SH-SY5Y (cell line): Measurements from ENCODE around the gene AKAP5.

Experiments
- GATA2 ChIP-seq: IDR thresholded peaks from 2 replicates; pipeline ENCODE4 v1.6.1; 2011; ENCODE audit warnings: mild to moderate bottlenecking, low read depth, low read length
- GATA3 ChIP-seq: IDR thresholded peaks from 2 replicates; pipeline ENCODE4 v1.6.1; 2011; ENCODE audit warnings: low read depth, mild to moderate bottlenecking, low read length, moderate library complexity

Gene AKAP5, protein sequence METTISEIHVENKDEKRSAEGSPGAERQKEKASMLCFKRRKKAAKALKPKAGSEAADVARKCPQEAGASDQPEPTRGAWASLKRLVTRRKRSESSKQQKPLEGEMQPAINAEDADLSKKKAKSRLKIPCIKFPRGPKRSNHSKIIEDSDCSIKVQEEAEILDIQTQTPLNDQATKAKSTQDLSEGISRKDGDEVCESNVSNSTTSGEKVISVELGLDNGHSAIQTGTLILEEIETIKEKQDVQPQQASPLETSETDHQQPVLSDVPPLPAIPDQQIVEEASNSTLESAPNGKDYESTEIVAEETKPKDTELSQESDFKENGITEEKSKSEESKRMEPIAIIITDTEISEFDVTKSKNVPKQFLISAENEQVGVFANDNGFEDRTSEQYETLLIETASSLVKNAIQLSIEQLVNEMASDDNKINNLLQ

DNA sequence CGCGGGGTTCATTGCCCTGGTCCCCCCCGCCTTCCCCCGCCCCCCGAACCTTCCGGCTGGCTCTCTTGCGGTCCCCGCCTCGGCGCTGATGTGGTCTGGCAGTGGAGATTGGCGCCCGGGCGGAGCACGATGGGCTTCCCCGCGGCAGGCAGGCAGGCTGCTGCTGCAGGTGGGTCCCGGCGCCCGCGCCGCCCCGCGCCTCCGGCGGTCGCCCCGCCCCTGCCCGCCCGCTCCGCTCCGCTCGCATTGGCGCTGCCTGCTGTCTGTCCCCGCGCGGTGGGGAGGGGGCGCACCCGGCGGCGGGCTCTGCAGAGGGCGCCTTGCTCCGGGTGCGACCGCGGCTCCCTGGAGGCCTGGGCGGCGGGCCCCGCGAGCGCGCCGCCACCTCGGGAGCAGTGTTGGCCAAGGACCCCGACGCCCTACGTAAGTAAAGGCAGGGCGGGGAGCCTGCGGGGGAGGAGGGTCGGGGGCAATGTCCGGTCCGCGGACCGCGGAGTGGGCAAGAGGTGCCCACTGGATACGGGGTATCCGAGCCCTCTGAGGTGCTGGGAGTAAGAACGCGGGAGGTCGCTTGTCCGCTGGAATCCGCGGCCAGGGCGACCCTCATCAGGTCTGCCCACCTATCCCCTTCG lies at the start of gene AKAP5:
Gene AKAP5, plus strand, starts transcription at position 309 of the 632 bp plus-strand sequence. CDS start 2,896 bp downstream, outside the sequence.
- TF ChIP-seq GATA3 (no peak), GATA2 (no peak)

DNA sequence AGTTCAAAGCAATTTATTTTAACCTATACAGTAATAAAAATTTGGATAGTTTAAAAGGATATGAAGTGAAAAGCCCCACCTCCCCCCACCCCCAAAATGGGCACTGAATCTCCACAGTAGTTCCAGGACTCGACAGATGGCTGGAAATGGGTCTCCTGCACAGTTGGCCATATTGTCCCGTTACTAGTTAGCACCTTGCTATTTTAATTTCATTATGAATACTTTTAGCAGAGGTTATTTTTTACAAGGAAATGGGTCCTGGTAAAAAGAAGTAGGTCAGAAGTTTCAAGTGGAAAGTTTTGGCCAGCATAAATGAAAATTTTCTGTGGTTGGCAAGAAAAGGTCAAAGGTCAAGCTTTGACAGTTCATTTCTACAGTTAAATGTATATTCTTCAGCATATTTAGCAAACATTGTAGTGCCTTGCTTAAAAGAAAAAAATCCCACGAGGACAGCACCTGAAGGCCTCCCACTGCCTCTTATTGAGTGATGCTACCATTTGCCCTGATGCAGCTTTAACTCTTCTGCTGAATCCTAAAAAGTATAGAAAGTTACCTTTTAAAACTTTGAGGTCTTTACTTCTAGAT lies 48.9 kb upstream of the AKAP5 start:
- TF ChIP-seq GATA2 (no peak), GATA3 (no peak)

DNA sequence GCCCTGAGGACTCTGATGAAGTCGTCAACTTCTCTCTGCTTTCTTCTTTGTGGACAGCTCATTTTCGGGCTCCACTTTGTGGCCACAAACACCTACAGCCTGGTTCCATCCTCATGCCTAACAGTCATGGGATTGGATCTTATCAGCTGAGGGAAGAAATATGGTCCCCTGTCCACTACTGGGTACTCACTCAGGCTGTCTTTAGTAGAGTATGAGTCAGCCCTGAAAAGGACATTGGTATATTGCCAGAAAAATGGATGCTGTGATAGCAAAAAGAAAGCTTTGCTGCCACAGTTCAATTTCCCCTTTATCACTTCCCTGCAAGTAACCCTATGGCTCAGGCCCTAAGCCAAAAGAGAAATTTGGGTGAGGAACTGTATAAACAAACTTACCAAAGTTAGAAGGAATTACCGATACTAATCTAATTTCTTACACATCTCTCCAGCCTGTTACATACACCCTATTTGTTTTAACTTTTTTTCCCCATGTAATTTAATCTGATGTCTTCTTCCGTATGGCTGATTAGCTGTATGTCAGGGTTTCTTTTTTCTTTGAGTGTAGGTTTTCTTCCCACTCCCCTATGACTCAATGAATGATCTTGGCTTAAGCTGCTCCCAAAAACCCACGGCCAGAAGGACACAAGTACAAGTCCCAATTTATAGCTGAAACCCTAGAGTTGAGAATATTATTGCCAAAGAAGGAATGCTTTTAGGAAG lies 48.1 kb upstream of the AKAP5 start:
- no peak for TF ChIP-seq GATA3
- no peak for TF ChIP-seq GATA2

DNA sequence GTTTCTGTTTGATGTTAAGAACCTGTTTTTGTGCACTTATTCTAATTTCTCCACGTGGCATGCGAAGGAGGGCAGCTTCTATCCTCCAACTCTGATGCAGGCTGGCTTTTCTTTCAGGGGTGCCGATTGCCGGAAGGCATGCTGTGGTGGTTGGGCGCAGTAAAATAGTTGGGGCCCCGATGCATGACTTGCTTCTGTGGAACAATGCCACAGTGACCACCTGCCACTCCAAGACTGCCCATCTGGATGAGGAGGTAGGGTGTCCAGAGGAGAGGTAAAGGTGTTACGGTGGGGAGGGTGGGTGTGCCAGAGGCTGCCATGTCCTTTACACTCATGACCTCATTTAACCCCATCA lies 47.6 kb upstream of the AKAP5 start:
- TF ChIP-seq GATA2 = no peak
- no peak for TF ChIP-seq GATA3

DNA sequence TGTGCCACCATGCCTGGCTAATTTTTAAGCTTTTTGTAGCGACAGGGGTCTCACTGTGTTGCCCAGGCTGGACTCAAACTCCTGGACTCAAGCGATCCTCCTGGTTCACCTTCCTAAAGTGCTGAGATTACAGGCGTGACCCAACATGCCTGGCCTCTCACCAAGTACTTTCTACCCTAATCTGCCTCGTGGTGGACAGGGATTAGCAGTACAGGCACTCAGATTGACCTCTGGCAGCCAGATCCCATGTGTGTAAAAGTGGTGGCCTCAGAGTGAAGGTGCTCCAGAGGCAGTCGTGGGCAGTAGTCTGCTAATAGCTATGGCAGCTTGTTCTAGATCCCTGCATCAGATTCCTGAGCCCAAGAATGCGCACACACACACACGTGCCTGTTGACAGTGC lies 46.3 kb upstream of the AKAP5 start:
- TF ChIP-seq GATA2 = no peak
- TF ChIP-seq GATA3 = no peak

DNA sequence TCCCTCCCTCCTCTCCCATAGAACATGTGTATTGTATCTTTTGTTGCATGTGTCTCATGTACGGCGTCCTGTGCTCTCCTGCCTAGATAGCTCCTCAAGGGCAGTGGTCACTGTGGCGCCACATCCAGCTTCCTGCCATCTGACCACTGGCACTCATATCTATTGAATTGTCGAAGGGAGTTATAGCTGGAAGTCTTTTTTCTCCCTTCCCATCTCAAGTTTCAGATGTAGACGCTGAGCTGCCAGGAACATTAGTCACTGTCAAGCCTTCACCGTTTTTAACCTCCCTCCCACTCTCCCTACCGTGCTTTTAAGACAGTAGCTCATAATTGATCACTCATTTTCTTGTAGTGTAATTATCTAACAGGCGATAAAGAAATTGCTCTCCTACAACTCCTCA lies 44.1 kb upstream of the AKAP5 start:
- TF ChIP-seq GATA3 (no peak), GATA2 (no peak)

DNA sequence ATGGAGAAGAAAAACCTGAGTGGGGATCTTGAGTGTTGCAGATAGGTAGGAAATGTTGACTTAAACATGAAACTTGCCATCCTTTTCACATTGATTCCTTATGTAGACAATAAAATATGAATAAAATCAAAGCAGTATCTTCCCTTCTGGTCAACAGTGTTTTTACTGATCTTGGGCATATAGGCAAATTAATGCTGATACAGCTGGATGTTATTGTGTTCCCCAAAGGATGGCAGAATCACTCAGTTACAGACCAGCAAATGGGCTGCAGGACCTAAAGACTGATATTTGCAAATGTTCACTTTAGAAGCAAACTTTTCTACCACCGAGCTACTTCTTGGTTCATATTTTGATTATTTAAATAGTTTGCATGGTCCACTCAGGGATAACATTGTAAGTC lies 43.3 kb upstream of the AKAP5 start:
- TF ChIP-seq GATA3 = no peak
- no peak for TF ChIP-seq GATA2

DNA sequence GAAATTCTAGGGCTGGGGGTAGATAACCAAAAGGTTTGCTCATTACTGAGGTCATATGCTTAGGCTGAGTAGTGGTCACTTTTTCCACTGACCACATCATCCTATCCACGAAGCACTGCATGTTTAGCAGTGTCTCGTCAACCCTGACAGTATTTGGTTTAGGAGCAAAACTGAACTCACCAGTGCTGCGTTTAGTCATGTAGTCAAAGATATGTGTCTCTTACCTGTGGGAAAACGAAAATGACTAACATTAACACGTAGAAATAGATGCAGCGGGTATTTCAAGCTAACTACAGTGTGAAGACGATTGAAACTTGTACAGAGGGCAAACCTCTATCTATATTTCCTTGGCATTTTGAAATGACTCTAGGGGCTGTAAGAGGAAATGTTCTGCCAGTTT lies 42.5 kb upstream of the AKAP5 start:
- TF ChIP-seq GATA2 (no peak), GATA3 (no peak)

DNA sequence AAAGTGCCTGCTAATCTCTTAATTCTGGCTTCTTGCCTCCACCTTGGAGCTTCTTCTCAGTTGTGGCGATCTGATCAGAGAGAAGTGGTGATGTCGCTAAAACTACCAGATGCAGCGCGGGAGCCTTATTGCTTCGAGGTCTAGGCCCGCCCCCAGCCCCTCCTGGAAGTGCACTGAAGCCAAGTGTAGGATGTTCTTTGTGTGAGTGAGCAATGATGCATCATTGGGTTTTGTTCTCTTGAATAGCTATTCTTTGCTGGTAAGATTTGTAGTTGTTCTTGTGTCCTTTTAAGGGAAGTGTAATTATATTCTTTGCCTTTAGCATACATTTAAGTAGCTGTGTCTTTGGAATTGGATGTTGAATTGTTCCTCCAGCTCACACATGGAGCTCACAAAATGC lies 41.3 kb upstream of the AKAP5 start:
- TF ChIP-seq GATA3 (no peak), GATA2 (no peak)

DNA sequence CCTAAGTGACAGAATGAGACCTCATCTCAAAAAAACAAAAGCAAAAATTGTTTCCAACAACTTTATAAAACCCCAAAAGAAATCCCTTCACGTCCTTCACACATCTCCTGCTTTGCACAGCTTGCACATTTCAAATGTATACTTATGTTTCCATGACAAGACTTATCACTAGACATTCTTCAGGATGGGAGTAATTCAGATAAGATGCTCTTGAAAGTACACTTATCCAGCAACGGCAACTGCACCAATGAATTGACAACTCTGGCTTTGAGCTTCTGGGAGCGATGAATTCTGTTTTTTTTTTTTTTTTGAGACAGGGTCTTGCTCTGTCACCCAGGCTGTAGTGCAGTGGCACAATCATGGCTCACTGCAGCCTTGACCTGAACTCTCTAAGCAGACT lies 30.8 kb upstream of the AKAP5 start:
- no peak for TF ChIP-seq GATA2
- TF ChIP-seq GATA3 = no peak

DNA sequence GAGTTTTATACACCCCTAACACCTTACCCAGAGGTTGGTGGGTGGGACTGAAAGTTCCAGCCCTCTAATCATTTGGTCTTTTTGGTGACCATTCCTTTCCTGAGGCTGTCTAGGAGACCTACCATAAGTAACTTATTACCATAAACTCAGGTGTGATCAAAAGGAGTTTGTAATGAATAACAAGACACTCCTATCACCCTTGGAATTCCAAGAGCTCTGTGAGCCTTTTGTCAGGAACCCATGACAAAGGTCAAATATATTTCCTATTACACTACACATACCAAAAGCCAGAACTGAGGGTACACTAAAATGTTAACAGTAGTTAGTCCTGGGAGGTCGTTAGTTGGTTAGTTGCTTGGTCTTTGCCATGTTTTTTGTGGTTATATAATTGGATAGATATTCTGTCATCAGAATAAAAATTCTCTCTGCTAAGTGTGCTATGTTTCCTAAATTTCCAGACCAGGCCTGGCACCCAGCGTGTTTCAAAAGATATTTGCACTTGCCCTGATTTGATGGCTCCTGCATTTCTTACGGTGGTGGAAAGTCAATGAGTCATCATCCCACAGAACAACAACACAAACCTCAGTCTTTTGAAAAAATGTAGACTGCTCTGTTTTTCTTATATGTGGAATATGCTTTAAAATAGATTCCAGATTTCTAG lies 27.0 kb upstream of the AKAP5 start:
- TF ChIP-seq GATA2 (no peak), GATA3 (no peak)

DNA sequence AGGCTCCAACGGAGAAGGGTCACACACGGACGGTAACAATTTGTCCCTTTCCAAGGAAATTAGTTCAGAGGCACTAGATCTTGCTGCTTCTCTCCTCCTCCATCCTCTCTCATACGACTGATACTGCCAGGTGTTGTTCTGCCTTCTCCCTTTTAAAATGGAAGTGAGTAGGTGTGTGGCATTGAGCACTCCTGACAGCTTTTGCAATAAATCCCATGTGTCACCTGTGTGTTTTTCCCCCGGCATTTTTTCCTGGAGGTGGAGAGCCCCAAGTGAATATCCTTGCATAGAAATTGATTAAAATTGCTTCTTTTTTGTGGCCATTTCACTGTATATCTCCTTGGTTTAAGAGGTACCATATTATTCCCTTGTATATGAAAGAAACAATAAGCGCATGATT lies 26.2 kb upstream of the AKAP5 start:
- TF ChIP-seq GATA3 (no peak), GATA2 (no peak)

DNA sequence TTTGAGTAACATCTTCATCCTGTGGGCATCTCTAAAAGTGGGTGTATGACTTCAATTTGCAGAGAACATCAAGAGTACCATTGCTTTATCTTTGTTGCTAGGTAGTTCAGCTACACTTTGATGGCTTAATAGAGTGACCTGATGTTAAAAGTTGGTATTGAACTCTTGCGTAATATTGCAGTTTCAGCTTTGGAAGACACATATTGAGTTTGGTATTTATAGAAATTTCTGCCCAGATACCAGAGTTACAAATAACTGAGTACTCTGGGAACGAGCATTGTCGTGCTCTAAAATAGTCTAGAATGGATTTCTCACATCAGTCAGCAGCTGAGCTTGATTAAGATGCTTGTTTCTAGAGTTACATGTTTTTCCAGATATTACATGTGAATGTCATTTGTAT lies 24.8 kb upstream of the AKAP5 start:
- no peak for TF ChIP-seq GATA3
- no peak for TF ChIP-seq GATA2

DNA sequence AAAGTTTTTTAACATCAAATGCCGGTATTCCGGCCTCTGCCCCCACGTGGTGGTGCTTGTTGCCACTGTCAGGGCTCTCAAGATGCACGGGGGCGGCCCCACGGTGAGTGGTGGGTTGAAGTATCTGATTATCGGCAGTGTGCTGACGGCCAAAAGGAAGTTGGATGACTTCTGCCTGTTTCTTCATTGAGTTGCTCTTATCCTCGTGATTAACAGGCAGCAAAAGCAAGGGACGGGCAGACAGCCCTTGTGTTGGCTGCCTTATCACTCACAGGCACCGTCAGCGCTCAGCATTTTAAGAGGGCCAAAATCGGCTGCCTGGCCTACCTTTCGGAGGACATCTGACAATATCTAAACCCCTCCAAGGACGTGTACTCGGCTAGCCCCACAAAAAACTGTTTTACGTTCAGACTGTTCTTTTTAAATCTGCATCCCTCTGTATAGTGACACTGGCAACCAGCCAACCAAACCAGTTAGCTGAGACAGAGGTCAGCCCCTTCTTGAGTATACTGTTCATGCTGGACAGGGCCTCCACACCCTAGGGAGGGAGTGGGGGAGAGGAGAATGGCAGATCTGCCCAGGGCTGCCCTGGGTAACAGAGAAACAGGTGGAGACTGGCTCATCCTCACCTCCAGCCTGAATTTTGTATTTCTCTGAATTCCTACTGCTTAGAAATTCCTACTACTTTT lies 22.9 kb upstream of the AKAP5 start:
- TF ChIP-seq GATA2 (no peak), GATA3 (no peak)
